NCI-H2081 (cell line): ENCODE data around the gene GAS6.
"Not testable (repeated sequence)": the region's sequence is repeated elsewhere in the genome, so short reads cannot be mapped to it uniquely, and the experiment has no call there.

ENCODE experiments used
- DNase-seq, 2 experiments: peaks; one replicate each; lab custom pipeline; 2025; lab: John Stamatoyannopoulos, UW

GAS6 gene

DNA sequence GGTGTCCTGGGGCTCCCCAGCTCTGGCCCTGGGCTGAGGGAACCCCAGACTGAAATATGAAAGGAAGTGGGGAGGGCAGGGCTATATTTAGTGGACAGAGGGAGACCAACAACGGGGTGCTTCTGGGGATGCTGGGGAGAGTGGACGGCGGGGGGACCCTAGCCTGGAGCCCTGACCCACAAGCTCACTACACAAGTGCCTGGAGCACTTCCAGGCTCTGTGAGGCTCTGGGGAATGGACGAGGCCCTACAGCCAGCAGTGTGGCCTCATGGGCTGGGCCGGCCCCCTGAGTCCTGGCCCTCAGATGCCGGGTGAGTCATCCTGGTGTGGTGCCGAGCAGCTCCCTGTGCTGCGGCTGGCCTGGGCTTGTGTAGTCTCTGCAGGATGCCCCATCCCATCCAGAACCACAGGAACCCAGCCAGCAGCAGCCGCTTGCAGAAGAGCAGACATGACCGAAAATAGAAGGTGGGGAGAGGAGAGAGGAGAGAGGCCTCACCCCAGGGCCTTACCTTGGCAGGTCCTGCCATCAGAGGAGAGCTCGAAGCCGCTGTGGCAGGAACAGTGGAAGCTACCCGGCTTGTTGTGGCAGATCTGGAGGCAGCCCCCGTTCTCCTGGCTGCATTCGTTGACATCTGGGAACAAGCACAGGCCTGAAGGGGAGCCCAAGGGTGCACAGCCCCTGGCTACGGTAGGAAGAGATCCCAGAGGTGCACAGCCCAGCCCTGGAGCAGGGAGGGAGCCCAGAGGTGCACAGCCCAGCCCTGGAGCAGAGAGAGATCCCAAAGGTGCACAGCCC lies 26.1 kb downstream of the GAS6 start:
- peak in 1 of 2 experiments; percentile 58 for DNase-seq

DNA sequence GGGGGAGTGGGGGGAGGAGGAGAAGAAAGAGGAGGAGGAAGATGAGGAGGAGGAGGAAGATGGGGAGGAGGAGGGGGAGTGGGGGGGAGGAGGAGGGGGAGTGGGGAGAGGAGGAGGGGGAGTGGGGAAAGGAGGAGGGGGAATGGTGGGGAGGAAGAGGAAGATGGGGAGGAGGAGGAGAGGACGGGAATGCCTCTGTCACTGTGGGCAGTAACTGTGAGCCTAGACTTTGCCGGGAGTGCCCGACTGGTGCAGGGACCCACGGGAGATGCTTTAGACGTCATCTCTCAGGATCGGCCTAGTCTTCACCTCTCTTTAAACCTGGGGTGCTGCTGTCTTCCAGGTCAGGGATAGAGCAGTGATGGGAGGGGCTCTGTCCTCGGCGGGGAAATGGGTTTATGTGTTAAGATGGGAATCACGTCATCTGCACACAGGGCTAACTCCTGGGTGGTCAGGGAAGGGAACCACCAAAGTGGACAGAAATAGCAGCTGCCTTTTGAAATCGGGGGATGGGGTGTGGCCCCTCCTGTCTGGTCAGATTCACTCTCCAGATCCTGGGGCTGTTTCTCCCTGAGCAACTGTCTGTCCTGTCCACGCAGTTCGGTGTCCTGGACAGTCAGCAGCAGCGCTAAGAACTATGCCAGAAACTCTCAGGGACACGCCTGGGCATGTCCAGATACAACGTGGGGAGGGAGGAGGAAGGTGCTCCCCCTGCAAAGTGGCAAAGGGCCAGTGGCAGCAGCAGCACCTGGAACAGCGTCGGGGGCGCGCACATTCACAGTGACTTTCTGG lies 26.9 kb downstream of the GAS6 start:
- peak in 1 of 2 experiments; percentile 52 for DNase-seq

DNA sequence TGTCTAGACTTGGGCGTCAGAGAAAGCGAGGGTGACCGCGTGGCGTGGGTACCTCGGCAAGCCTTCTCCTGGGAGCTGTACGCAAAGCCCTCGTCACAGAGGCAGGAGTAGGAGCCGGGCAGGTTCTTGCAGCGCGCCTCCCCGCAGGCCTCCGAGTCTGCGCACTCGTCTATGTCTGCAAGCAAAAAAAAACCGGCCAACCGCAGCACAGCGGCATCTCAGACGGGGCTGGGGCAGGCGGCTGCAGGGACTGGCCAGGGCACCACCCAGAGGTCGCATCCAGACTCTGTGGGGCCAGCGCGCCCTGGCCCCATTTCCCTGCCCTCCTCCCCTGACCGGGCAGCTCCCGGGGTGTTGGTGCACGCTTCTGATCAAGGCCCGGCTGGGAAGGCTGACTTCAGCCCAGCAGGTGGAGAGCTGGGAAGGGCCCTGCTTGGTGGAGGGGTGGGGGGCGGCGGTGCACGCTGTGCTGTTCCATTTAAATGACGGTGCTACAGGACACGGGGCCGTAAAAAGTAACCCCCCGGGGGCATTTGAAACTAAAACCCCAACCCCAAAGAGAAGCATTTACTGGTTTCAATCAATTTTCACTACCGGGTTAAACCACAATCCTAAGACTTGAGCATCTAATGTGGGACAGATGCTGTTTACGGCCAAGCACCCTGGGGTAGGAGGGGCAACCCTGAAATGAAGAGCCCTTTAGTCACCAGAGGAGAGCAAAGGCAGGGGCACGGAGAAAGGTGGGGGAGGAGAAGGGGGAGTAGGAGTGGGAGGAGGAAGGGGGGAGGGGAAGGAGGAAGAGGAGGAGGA lies 28.2 kb downstream of the GAS6 start:
- no peak for DNase-seq

DNA sequence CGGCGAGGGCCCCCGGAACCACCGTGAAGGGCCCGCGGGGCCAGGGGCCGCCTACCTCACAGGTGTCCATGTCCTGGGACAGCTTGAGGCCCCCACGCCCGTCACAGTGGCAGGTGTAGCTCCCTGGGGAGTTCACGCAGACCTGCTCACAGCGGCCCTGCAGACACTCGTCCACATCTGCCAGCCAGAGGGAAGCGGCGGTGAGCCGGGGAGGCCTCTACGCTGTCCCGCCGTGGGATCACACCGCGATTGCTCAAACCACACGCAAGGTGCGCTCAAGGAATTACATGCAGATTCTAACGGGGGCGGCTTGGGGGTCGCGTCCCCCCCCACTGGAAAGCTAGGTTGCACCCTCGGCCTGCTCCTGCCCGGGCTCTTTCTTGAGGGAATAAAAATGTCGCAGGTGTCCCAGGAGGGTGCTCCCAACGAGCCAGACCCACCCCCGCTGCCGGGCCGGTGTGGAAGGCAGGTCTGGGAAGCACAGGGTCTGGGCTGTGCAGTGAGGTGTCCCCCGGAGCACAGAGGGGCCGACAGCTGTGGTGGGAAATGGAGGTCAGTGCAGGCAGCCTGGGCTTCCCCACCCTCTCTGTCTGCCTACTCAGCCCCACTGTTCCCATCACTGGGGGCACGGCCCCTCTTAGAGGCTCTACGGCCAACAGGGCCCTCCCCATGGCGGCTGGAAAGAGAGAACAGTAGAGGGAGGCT lies 29.2 kb downstream of the GAS6 start:
- no peak for DNase-seq

DNA sequence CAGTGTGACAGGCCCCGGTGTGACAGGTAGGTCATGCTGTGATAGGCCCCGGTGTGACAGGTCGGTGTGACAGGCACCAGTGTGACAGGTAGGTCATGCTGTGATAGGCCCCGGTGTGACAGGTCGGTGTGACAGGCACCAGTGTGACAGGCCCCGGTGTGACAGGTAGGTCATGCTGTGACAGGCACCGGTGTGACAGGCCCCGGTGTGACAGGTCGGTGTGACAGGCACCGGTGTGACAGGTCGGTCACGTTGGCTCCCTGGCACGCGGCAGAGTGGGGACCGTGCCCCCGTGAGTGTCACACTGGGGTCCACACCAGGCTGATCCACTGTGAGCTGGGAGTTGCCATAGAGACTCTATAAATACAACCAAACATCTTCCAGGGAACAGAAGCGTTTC lies 29.9 kb downstream of the GAS6 start:
- DNase-seq = not testable (repeated sequence)

- DNase-seq = no peak
Observed at GRCh38 chr13:113833111-113833830, 30.6 kb downstream of the GAS6 start.

DNA sequence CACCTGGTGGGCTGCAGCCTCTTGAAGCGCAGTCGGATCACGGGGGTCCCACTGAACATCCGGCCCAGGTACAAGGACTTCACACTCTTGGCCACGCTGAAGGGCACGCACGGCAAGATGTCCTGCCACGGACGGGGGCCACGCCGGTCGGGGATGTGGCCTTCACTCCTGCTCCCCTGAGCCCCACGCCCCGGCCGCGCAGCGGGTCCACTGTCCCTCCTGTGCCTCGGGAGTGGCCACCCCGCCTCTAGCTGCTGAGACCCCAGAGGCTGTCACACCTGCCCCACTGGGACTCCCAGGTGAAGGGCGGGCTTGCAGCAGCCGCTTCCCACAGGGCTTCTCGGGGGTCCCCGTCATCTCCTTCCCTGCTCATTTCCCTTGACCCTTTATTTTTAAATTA lies 31.2 kb downstream of the GAS6 start:
- DNase-seq = no peak

GRCh38 chr13:113832205-113832604 lies 31.7 kb downstream of the GAS6 start:
- DNase-seq = no peak

- DNase-seq = no peak
Observed at GRCh38 chr13:113831061-113831460, 32.8 kb downstream of the GAS6 start.

GRCh38 chr13:113830426-113830950 lies 33.4 kb downstream of the GAS6 start:
- DNase-seq = not testable (repeated sequence)

- DNase-seq = no peak
Observed at GRCh38 chr13:113828282-113828825, 35.5 kb downstream of the GAS6 start.

DNA sequence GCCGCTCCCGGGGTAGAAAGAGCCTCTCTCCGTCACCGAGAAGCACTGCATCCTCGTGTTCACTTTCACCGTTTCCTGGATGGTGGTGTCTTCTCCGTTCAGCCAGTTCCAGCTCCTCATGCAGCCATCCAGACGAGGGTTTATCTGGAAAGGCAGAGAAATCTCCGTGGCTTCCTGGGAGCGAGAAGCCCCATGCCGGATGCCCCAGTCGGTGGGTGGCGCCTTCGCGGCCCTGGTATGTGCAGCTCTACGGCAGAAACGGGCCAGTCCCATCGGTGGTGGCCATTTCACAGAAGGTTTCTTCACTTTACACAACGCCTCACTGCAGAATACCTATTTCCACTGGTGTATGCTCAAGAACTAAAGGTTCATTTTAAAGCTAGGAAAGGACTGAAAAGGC lies 36.9 kb downstream of the GAS6 start:
- DNase-seq = no peak

DNA sequence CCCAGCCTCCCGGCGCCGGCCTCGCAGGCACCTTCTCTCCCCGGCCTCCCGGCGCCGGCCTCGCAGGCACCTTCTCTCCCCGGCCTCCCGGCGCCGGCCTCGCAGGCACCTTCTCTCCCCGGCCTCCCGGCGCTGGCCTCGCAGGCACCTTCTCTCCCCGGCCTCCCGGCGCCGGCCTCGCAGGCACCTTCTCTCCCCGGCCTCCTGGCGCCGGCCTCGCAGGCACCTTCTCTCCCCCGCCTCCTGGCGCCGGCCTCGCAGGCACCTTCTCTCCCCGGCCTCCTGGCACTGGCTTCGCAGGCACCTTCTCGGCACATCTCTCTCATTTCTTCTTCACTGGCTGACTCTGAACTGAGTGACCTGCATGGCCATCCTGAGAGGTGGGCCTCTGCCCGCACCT lies 37.4 kb downstream of the GAS6 start:
- not testable (repeated sequence) for DNase-seq

DNA sequence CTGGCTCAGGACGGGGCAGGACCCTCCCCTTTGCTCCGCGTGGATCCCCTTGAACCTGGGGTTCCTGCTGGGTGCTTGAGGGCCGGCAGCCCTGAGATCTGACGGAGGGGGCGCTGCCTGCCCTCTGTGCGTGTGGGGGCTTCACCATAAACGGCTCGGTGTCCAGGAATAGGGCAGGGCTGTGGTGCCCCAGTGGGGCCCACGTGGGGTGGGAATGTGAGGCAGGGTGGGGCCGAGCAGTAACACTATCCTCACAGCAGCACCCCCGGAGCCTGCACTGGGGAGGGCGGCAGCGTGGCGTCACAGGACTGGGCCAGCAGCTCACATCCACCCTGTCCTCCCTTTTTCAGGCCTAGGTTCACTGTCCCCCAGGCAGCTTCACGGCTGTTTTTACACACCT lies 38.0 kb downstream of the GAS6 start:
- DNase-seq = no peak

GRCh38 chr13:113823771-113824170 lies 40.1 kb downstream of the GAS6 start:
- DNase-seq = no peak

DNA sequence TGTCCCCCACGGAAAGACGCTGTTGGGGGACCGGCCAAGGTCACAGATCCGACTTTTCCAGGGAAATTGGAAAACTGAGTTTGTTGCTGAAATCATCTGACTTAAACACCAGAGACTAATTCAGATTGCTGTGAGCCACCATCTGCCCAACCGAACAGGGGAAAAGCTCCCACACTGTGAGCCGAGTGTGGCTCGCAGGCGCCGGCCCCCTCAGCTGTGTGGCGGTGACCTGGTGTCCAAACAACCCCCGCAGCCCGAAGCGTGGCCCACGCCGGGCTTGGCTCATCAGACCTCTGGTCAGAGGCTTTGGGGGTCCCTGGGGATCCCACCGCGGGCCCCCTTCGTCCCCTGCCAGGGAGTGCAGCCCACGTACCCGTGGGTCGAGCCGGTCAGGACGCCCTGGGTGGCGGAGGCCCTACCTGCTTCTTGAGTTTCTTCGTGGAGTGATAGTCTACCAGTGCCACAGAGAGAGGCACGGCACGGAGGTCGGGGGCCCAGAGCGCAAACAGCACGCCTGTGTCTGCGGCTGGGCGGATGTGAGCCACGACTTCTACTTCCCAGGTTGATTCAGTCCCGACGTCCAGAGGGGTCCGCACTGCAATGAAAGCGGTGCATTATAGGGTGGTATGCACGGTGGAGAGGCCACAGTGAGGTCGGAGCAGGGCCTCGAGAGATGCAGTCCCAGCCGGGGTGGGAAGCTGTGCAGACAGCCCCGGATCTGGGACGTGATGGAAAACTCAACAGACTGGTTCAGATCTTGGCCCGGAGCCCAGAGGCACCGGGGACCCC lies 40.7 kb downstream of the GAS6 start:
- no peak for DNase-seq

- no peak for DNase-seq
Observed at GRCh38 chr13:113822266-113822665, 41.6 kb downstream of the GAS6 start.

GRCh38 chr13:113821847-113822246 lies 42.0 kb downstream of the GAS6 start:
- no peak for DNase-seq

DNA sequence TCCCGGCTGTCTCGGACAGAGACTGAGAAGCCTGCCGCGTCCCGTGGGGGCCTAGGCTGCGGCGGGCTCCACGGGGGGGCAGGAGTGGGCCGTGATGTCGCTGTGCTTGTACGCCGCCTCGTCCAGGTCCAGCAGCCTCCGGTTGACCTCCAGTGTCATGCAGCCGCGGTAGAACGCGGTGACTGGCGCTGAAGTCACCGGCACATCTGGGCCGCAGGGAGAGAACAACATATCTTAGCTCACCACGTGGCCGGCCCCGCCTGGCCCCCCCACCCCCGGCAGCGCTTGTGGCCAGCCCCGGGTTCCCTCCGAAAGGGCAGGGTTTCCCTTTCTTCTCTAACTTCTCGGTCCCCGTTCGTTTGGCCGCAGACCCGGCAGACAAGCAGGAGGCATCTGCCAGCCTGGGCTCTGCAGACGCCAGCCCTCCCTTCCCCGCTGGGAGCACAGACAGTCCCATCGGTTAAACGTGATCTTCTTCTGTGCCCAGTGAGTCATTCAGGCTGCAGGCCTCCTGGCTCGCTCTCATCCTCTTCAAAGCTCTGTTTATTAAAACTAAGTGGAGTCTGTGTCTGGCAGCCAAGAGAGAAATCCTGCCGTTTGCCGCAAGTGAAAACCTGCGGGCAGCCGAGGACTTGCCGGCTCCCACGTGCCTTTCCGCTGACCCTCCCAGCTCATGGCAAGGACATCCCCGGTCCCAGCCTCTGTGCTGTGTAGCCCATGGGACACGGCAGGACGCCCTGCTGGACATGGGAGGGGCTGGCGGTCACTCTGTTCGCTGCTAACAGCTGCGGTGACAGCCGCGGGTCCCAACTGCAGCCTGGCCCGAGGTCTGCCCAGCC lies 42.8 kb downstream of the GAS6 start:
- DNase-seq = peak in 1 of 2 experiments; percentile 27
